NCI-H1048 (cell line): ENCODE results near the gene ARL15.
A peak's percentile ranks its signal among the peaks of the same experiment; 100 is the strongest.
"Not testable (repeated sequence)": the region's sequence is repeated elsewhere in the genome, so short reads cannot be mapped to it uniquely, and the experiment has no call there.

Experiments
- DNase-seq: peaks from one replicate; lab custom pipeline; 2025; lab: John Stamatoyannopoulos, UW

Gene ARL15

GRCh38 chr5:54310433-54311175 is at the start of gene ARL15:
Gene ARL15 (minus strand): TSS chr5:54310573.
- DNase-seq, result peak; percentile 93

- no peak for DNase-seq
These were observed 49.7 kb upstream of the ARL15 start for GRCh38 chr5:54360089-54360488.

GRCh38 chr5:54357408-54358058 is 47.2 kb upstream of the ARL15 start:
- DNase-seq, result no peak

GRCh38 chr5:54353933-54354564 is 43.7 kb upstream of the ARL15 start:
- DNase-seq, result not testable (repeated sequence)

GRCh38 chr5:54352580-54352979 is 42.2 kb upstream of the ARL15 start:
- DNase-seq, result not testable (repeated sequence)

- DNase-seq, result no peak
These were observed 37.0 kb upstream of the ARL15 start for GRCh38 chr5:54347221-54347865.

GRCh38 chr5:54344653-54345052 is 34.3 kb upstream of the ARL15 start:
- DNase-seq, result no peak

- DNase-seq, result no peak
These were observed 31.6 kb upstream of the ARL15 start for GRCh38 chr5:54341971-54342370.

GRCh38 chr5:54337523-54337922 is 27.1 kb upstream of the ARL15 start:
- no peak for DNase-seq

- DNase-seq, result no peak
These were observed 22.3 kb upstream of the ARL15 start for GRCh38 chr5:54332720-54333119.

- DNase-seq, result no peak
These were observed 19.6 kb upstream of the ARL15 start for GRCh38 chr5:54329731-54330709.

- DNase-seq, result no peak
These were observed 16.4 kb upstream of the ARL15 start for GRCh38 chr5:54326662-54327270.

GRCh38 chr5:54325610-54326311 is 15.4 kb upstream of the ARL15 start:
- DNase-seq, result no peak

- DNase-seq, result no peak
These were observed 14.9 kb upstream of the ARL15 start for GRCh38 chr5:54325272-54325609.

- no peak for DNase-seq
These were observed 14.4 kb upstream of the ARL15 start for GRCh38 chr5:54324651-54325271.

GRCh38 chr5:54323495-54323894 is 13.1 kb upstream of the ARL15 start:
- no peak for DNase-seq

GRCh38 chr5:54320256-54320655 is 9.9 kb upstream of the ARL15 start:
- DNase-seq, result no peak

GRCh38 chr5:54317511-54318260 is 7.3 kb upstream of the ARL15 start:
- no peak for DNase-seq
